ENCODE measurements around the gene IMMT. TPM values are rescaled to one million over a fixed set of nuclear protein-coding genes. Genes with fewer than 3 reads are reported as not detected.

The IMMT gene
- total and polyA plus RNA-seq, 2 donors (not counting 1 experiment from before 2014, with no cell fraction given) = 23.5 to 66.0 TPM

GRCh38 chr2:86107031-86107430, 88.2 kb downstream of the IMMT start:
- H3K27me3 Mint-ChIP-seq = no peaks in the 10 kb centered on the region
- DNase-seq (no peak), ATAC-seq (ENCODE audit: low read depth) (no peak)
- intact Hi-C loops (cut with micrococcal nuclease) = loop anchor here (10.0 kb wide), 1 partner anchor 492 kb away; the partner anchor contains the start of genes C2orf68 and USP39
- Histone ChIP-seq H3K9me3 (ENCODE audit: control extremely low read depth in 1 of 3, control insufficient read depth in 2 of 3, insufficient read depth in 1 of 3, low read length in 2 of 3) (no peaks in the 10 kb centered on the region), H3K4me1 (ENCODE audit: control insufficient read depth in 2 of 2, insufficient read depth in 2 of 2, low read length in 2 of 2) (peaks cover 16 to 22% of the 10 kb centered on the region in 2 donors), H3K27ac (ENCODE audit: low read length in 2 of 2) (peak overlapping the region in 1 of 2 donors; percentile 92), H4K20me1 (ENCODE audit: control insufficient read depth, insufficient read depth, low read length, poor library complexity, severe bottlenecking) (peaks cover 27% of the 10 kb centered on the region), H2AFZ (ENCODE audit: insufficient read depth, low read depth, low read length, poor library complexity, severe bottlenecking) (peak overlapping the region; percentile 86), H3K4me2 (replicated peaks; ENCODE audit: low read depth, low read length, poor library complexity, severe bottlenecking) (peak overlapping the region; percentile 84), H3K4me3 (ENCODE audit: control extremely low read depth in 1 of 5, extremely low read depth in 1 of 5, insufficient read depth in 1 of 5, low read depth in 2 of 5, low read length in 4 of 5) (peak overlapping the region; percentile 88 to 96 (median 89)), H3K36me3 (replicated peaks in 1 of 2; ENCODE audit: control extremely low read depth in 1 of 2, control insufficient read depth in 1 of 2, extremely low read depth in 1 of 2, insufficient read depth in 2 of 2, low read length in 1 of 2) (peaks cover 3 to 25% of the 10 kb centered on the region in 2 experiments), H3K27me3 (replicated peaks in 1 of 4; ENCODE audit: control extremely low read depth in 1 of 4, control insufficient read depth in 3 of 4, insufficient read depth in 4 of 4, low read length in 3 of 4) (no peaks in the 10 kb centered on the region), H3K79me2 (ENCODE audit: control insufficient read depth, insufficient read depth, low read length) (peaks cover 89% of the 10 kb centered on the region), H3K9ac (ENCODE audit: low read length) (peak overlapping the region; percentile 84)
- no peak for TF ChIP-seq EZH2 (IDR thresholded peaks at IDR 0.05; ENCODE audit: borderline replicate concordance, insufficient read depth, low read depth, low read length, poor library complexity, severe bottlenecking)
- TF ChIP-seq, protein P1, sequence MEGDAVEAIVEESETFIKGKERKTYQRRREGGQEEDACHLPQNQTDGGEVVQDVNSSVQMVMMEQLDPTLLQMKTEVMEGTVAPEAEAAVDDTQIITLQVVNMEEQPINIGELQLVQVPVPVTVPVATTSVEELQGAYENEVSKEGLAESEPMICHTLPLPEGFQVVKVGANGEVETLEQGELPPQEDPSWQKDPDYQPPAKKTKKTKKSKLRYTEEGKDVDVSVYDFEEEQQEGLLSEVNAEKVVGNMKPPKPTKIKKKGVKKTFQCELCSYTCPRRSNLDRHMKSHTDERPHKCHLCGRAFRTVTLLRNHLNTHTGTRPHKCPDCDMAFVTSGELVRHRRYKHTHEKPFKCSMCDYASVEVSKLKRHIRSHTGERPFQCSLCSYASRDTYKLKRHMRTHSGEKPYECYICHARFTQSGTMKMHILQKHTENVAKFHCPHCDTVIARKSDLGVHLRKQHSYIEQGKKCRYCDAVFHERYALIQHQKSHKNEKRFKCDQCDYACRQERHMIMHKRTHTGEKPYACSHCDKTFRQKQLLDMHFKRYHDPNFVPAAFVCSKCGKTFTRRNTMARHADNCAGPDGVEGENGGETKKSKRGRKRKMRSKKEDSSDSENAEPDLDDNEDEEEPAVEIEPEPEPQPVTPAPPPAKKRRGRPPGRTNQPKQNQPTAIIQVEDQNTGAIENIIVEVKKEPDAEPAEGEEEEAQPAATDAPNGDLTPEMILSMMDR (IDR thresholded peaks at IDR 0.05) = no peak
- POLR2A ChIA-PET = interaction anchor here (0.7 to 1.0 kb wide), 2 partner anchors 13 to 491 kb away, joined by 3 read pairs; partner anchors contain the start of gene USP39
- CTCF ChIA-PET = interaction anchor here (1.6 to 2.1 kb wide), 2 partner anchors 71 to 279 kb away, joined by 6 to 15 read pairs; no protein-coding TSS in a partner anchor
- H3K4me1 Mint-ChIP-seq = peaks cover 52% of the 10 kb centered on the region
- peak overlapping the region; percentile 93 for H3K4me3 Mint-ChIP-seq
- 20% methylated on average over 1 of the region's 5 CpGs for WGBS (ENCODE audit: insufficient coverage)
- H3K27ac Mint-ChIP-seq = no peak overlapping the region
- H3K9me3 Mint-ChIP-seq (ENCODE audit: insufficient read depth) = no peaks in the 10 kb centered on the region

Measured in B cell (primary cell).